OCI-LY3 (cell line): Measurements from ENCODE around the gene SPA17.

Source experiments
- H2AFZ ChIP-seq: fragments of 200-600, 300-600 bp; shearing (Covaris generic); 2 replicates; pipeline ENCODE4 v1.6.0; 2014; ENCODE audit warnings: antibody characterized with exemption, low read depth, low read length
- H3K27ac ChIP-seq: fragments of 200-600, 300-600 bp; sonication (generic); 2 replicates; pipeline ENCODE4 v1.5.1; 2014; ENCODE audit warnings: mild to moderate bottlenecking, low read length, moderate library complexity, mixed read lengths
- H3K27me3 ChIP-seq: fragments of 200-600, 300-600 bp; sonication (generic); 2 replicates; pipeline ENCODE4 v1.6.1; 2014; ENCODE audit warnings: low read depth, low read length, mixed read lengths
- H3K36me3 ChIP-seq: fragments of 200-600, 300-600 bp; sonication (generic); replicated peaks from 2 replicates; pipeline ENCODE3; 2014; ENCODE audit warnings: low read depth, low read length, mixed read lengths
- H3K4me1 ChIP-seq: fragments of 300-600, 200-600 bp; sonication (generic); 2 replicates; pipeline ENCODE4 v1.6.1; 2014; ENCODE audit warnings: low read length, mixed read lengths
- H3K4me2 ChIP-seq: fragments of 200-600, 300-600 bp; sonication (generic); 2 replicates; pipeline ENCODE4 v1.6.1; 2014; ENCODE audit warnings: low read length, mixed read lengths
- H3K4me3 ChIP-seq: fragments of 300-600, 200-600 bp; sonication (generic); 2 replicates; pipeline ENCODE4 v1.5.1; 2014; ENCODE audit warnings: antibody characterized with exemption, mild to moderate bottlenecking, low read length, moderate library complexity
- H3K79me2 ChIP-seq: fragments of 300-600, 200-600 bp; shearing (Covaris generic); 2 replicates; pipeline ENCODE4 v1.6.1; 2014; ENCODE audit warnings: mild to moderate bottlenecking, low read length, mixed read lengths
- H3K9ac ChIP-seq: fragments of 300-600, 200-600 bp; shearing (Covaris generic); 2 replicates; pipeline ENCODE4 v1.6.0; 2014; ENCODE audit warnings: mild to moderate bottlenecking, low read length, moderate library complexity
- H3K9me3 ChIP-seq: fragments of 200-600, 300-600 bp; shearing (Covaris generic); 2 replicates; pipeline ENCODE4 v1.6.1; 2014; ENCODE audit warnings: low read length, mixed read lengths; ENCODE audit not compliant: insufficient read depth
- H4K20me1 ChIP-seq: fragments of 200-600, 300-600 bp; sonication (generic); 2 replicates; pipeline ENCODE4 v1.6.1; 2016; ENCODE audit warnings: low read length, mixed read lengths; ENCODE audit not compliant: insufficient read depth
- EZH2phosphoT487 ChIP-seq: fragments of 200-600 bp; shearing (Covaris generic); IDR thresholded peaks from 2 replicates; pipeline ENCODE4 v1.6.1; 2018; ENCODE audit warnings: antibody characterized with exemption, mixed run types, low read depth
- TF ChIP-seq, protein P1 (sequence below): fragments of 200-600, 300-600 bp; sonication (generic); IDR thresholded peaks from 2 replicates; pipeline ENCODE4 v1.5.1; 2014; ENCODE audit warnings: antibody characterized with exemption, low read length, low read depth

The SPA17 gene

DNA sequence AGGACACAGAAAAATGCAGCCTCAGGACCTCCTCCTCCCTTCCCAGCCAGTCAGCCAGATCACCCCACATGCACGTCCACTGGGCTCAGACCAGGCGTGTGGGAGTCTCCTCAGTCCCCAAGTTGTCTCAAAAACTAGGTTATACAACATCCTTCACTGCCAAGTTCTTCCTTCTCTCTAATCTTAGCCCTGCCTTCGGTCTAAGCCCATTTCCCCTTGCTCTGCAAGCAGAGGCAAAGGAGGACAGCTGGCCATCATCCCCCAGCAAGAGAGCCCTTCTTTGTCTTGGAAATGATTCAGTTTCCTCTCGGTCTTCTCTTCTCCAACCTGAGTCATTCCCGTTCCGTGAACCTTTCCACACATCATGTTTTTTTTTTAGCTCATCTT is 52.0 kb downstream of the SPA17 start:
- no peak for TF ChIP-seq EZH2phosphoT487
- TF ChIP-seq, protein P1, sequence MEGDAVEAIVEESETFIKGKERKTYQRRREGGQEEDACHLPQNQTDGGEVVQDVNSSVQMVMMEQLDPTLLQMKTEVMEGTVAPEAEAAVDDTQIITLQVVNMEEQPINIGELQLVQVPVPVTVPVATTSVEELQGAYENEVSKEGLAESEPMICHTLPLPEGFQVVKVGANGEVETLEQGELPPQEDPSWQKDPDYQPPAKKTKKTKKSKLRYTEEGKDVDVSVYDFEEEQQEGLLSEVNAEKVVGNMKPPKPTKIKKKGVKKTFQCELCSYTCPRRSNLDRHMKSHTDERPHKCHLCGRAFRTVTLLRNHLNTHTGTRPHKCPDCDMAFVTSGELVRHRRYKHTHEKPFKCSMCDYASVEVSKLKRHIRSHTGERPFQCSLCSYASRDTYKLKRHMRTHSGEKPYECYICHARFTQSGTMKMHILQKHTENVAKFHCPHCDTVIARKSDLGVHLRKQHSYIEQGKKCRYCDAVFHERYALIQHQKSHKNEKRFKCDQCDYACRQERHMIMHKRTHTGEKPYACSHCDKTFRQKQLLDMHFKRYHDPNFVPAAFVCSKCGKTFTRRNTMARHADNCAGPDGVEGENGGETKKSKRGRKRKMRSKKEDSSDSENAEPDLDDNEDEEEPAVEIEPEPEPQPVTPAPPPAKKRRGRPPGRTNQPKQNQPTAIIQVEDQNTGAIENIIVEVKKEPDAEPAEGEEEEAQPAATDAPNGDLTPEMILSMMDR: no peak
- Histone ChIP-seq H3K9me3 (no peaks in the 10 kb centered on the region), H3K27me3 (peaks cover 16% of the 10 kb centered on the region), H3K4me1 (peaks cover 12% of the 10 kb centered on the region), H3K4me3 (no peak overlapping the region), H3K36me3 (no peaks in the 10 kb centered on the region), H3K4me2 (peak overlapping the region; percentile 67), H2AFZ (peak overlapping the region; percentile 49; the same call in 1 of the 2 replicates), H3K9ac (no peak overlapping the region), H3K27ac (no peak overlapping the region), H4K20me1 (no peaks in the 10 kb centered on the region), H3K79me2 (no peaks in the 10 kb centered on the region)

DNA sequence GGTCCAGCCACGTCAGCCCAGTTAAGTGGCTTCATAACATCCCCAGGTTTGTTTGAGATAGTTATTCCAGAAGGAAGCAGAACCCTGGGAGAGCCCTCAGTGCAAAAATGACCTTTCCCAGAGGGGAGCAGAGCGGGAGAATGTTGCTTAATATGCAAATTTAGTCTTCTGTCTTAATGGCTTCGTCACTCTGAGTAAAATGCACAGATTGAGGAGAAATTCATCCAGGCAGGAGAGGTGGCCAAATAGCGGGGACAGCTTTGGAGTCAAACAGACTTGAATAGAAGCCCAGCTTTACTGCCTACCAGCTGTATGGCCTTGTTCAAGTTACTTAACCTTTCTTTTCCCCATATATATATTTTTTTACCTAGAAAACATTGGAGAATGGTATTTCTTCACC is 53.8 kb downstream of the SPA17 start:
- TF ChIP-seq, protein P1: no peak
- TF ChIP-seq EZH2phosphoT487: no peak
- Histone ChIP-seq H3K27me3 (peaks cover 11% of the 10 kb centered on the region), H2AFZ (no peak overlapping the region), H3K9ac (no peak overlapping the region), H3K4me2 (no peak overlapping the region), H3K36me3 (no peaks in the 10 kb centered on the region), H3K27ac (no peak overlapping the region), H3K4me1 (peaks cover 12% of the 10 kb centered on the region), H3K4me3 (no peak overlapping the region), H3K9me3 (no peaks in the 10 kb centered on the region), H3K79me2 (no peaks in the 10 kb centered on the region), H4K20me1 (no peaks in the 10 kb centered on the region)

DNA sequence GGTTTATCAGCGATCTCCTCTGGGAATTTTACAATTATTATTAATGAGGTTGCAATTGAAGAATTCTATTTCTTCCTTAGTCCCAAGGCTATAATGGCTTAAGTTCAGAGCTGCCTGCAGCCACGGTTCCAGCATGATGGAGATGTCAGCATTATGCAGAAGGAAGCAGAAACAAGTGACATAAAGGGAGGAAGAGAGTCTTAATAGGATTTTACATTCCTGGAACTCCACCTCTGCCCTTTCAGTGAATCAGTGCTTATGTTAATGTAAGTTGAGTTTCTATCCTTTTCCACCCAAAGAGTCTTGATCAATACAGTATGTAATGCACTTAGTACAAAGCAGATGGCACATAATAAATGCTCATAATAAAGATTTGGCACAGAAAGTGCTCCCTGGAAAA is 54.4 kb downstream of the SPA17 start:
- Histone ChIP-seq H4K20me1 (no peaks in the 10 kb centered on the region), H3K4me3 (no peak overlapping the region), H3K4me2 (no peak overlapping the region), H3K4me1 (peaks cover 12% of the 10 kb centered on the region), H3K79me2 (no peaks in the 10 kb centered on the region), H3K36me3 (no peaks in the 10 kb centered on the region), H3K9ac (no peak overlapping the region), H3K9me3 (no peaks in the 10 kb centered on the region), H3K27ac (no peak overlapping the region), H2AFZ (no peak overlapping the region), H3K27me3 (peaks cover 11% of the 10 kb centered on the region; the same call in 1 of the 2 replicates)
- TF ChIP-seq, protein P1: no peak
- TF ChIP-seq EZH2phosphoT487: no peak

DNA sequence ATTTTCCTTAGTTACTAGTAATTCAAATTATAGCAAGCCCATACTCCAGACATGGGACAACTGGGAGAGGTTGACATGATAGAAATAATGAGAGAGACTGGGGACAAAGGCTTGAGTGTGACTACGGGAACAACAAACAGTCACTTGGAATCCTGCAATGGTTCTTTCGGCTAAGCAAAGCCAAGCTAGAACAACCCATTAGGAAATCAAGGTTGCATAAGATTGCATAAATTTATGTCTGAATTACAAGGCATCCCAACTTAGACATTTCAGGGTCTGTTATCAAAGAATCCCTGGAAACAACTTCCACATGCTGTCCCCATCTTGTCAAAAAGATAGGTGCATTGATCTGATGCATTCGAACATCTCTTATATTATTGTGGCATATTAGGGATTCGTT is 55.9 kb downstream of the SPA17 start:
- Histone ChIP-seq H3K27ac (no peak overlapping the region), H3K9ac (no peak overlapping the region), H4K20me1 (no peaks in the 10 kb centered on the region), H3K27me3 (peaks cover 3% of the 10 kb centered on the region; the same call in 1 of the 2 replicates), H3K36me3 (no peaks in the 10 kb centered on the region), H3K4me3 (no peak overlapping the region), H3K79me2 (no peaks in the 10 kb centered on the region), H3K4me2 (no peak overlapping the region), H3K4me1 (peaks cover 12% of the 10 kb centered on the region), H3K9me3 (no peaks in the 10 kb centered on the region), H2AFZ (no peak overlapping the region)
- TF ChIP-seq EZH2phosphoT487: no peak
- TF ChIP-seq, protein P1: no peak
